ENCODE results near the gene GGN. TPM values are rescaled to one million over a fixed set of nuclear protein-coding genes. Genes with fewer than 3 reads are reported as not detected.
A peak's percentile ranks its signal among the peaks of the same experiment; 100 is the strongest.
"Not testable (repeated sequence)": the region's sequence is repeated elsewhere in the genome, so short reads cannot be mapped to it uniquely, and the experiment has no call there.

Gene GGN
- total RNA-seq, 1 donor from 2014 or later: not detected

DNA sequence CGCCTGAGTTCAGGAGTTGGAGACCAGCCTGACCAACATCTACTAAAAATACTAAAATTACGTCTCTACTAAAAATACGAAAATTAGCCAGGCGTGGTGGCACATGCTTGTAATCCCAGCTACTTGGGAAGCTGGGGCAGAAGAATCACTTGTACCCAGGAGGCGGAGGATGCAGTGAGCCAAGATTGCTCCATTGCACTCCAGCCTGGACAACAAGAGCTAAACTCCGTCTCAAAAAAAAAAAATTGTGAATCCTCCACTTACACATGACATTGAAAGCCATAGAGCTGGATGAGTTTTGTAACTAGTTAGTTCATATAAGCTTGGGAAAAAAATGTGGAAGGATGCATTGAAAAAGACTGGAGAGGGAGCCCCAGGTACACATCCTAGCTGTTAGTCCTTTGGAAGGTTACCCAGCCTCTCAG, 13.9 kb downstream of the GGN start:
- ATAC-seq (no peak), DNase-seq (no peak)
- intact Hi-C loops (cut with DNase I): no loop called here
- Histone ChIP-seq H3K27me3 (no peaks in the 10 kb centered on the region), H3K4me3 (peak overlapping the region; percentile 82), H3K36me3 (peaks cover 14% of the 10 kb centered on the region), H3K4me1 (peaks cover 16% of the 10 kb centered on the region), H3K27ac (peak overlapping the region; percentile 85), H3K9me3 (no peaks in the 10 kb centered on the region)
- TF ChIP-seq, protein P1, sequence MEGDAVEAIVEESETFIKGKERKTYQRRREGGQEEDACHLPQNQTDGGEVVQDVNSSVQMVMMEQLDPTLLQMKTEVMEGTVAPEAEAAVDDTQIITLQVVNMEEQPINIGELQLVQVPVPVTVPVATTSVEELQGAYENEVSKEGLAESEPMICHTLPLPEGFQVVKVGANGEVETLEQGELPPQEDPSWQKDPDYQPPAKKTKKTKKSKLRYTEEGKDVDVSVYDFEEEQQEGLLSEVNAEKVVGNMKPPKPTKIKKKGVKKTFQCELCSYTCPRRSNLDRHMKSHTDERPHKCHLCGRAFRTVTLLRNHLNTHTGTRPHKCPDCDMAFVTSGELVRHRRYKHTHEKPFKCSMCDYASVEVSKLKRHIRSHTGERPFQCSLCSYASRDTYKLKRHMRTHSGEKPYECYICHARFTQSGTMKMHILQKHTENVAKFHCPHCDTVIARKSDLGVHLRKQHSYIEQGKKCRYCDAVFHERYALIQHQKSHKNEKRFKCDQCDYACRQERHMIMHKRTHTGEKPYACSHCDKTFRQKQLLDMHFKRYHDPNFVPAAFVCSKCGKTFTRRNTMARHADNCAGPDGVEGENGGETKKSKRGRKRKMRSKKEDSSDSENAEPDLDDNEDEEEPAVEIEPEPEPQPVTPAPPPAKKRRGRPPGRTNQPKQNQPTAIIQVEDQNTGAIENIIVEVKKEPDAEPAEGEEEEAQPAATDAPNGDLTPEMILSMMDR (IDR thresholded peaks at IDR 0.05): no peak

DNA sequence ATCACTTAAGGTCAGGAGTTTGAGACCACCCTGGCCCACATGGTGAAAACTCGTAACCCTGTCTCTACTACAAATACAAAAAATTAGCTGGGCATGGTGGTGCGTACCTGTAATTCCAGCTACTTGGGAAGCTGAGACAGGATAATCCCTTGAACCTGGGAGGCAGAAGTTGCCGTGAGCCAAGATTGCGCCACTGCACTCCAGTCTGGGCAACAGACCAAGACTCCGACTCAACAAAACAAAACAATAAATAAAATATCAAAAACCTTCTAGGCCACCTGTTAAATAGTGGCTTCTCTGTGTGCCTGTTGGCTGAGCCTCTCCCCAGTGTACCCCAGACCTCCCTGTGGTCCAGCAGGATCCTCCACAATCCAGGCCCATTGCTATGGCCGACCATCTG, 16.8 kb downstream of the GGN start:
- Histone ChIP-seq H3K27ac (no peak overlapping the region), H3K27me3 (no peaks in the 10 kb centered on the region), H3K36me3 (no peaks in the 10 kb centered on the region), H3K4me1 (peaks cover 10% of the 10 kb centered on the region), H3K4me3 (no peak overlapping the region), H3K9me3 (no peaks in the 10 kb centered on the region)
- ATAC-seq: no peak
- DNase-seq: no peak
- intact Hi-C loops (cut with DNase I): no loop called here
- TF ChIP-seq, protein P1 (IDR thresholded peaks at IDR 0.05): no peak

DNA sequence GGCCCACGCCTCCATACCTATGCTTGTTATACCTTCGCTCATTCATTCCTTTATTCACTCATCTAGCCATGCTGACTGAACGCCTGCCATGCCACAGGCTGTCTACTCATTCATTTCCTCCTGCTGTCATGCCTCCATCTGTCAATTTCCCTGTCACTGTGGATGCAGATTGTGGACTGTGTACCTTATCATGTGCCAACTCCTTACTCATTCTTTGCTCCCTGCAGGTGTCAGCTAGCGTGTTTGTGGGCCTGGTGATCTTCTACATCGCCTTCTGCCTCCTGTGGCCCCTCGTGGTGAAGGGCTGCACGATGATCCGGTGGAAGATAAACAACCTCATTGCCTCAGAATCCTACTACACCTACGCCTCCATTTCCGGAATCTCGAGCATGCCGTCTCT, 17.5 kb downstream of the GGN start:
- no peaks in the 10 kb centered on the region for H3K27me3 ChIP-seq
- intact Hi-C loops (cut with DNase I): no loop called here
- H3K27ac ChIP-seq: no peak overlapping the region
- ATAC-seq (no peak), DNase-seq (no peak)
- H3K4me1 ChIP-seq: peaks cover 3% of the 10 kb centered on the region
- TF ChIP-seq, protein P1 (IDR thresholded peaks at IDR 0.05): no peak
- no peaks in the 10 kb centered on the region for H3K36me3 ChIP-seq
- H3K9me3 ChIP-seq: no peaks in the 10 kb centered on the region
- no peak overlapping the region for H3K4me3 ChIP-seq

DNA sequence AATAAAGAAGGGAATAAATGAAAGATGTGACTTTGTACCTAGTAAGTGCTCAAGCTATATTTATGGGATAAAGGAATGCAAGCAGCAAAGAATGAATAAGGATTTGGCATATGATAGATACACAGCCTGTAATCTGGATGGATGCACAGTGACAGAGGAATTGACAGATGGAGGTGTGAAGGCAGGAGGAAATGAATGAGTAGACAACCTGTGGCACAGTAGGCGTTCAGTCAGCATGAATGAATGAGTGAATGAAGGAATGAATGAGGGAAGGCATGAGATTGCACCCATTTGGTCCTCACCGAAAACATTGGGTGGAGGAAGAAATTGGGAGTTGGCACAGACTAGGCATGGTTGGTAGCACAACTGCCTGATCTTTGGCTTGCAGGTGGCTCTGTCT, 18.2 kb downstream of the GGN start:
- intact Hi-C loops (cut with DNase I): no loop called here

DNA sequence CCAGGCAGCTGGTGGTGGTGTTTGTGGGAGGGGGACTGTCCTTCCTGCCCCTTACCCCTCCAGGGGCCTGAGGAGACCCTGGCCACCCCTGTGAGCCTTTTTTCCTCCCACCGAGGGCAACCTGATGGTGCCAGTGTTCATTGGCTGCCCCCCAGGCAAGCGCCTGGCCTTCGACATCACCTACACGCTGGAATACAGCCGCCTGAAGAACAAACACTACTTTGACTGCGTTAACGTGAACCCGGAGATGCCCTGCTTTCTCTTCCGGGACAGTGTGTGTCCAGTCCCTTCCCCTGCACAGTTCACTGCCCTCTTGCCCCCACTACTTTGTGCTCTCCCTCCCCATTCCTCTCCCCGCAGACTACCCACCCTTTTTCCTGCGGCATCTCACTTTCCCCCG, 20.8 kb downstream of the GGN start:
- Histone ChIP-seq H3K4me3 (no peak overlapping the region), H3K4me1 (peaks cover 7% of the 10 kb centered on the region), H3K27me3 (no peaks in the 10 kb centered on the region), H3K9me3 (no peaks in the 10 kb centered on the region), H3K27ac (no peak overlapping the region), H3K36me3 (no peaks in the 10 kb centered on the region)
- TF ChIP-seq, protein P1 (IDR thresholded peaks at IDR 0.05): no peak
- DNase-seq (no peak), ATAC-seq (no peak)
- intact Hi-C loops (cut with DNase I): no loop called here

More for the DNA sequence above, 18.2 kb downstream of the GGN start:
- TF ChIP-seq, protein P1 (IDR thresholded peaks at IDR 0.05): no peak
- Histone ChIP-seq H3K9me3 (no peaks in the 10 kb centered on the region), H3K27ac (no peak overlapping the region), H3K27me3 (no peaks in the 10 kb centered on the region), H3K4me1 (no peaks in the 10 kb centered on the region), H3K36me3 (no peaks in the 10 kb centered on the region), H3K4me3 (no peak overlapping the region)
- DNase-seq: no peak
- ATAC-seq: no peak

DNA sequence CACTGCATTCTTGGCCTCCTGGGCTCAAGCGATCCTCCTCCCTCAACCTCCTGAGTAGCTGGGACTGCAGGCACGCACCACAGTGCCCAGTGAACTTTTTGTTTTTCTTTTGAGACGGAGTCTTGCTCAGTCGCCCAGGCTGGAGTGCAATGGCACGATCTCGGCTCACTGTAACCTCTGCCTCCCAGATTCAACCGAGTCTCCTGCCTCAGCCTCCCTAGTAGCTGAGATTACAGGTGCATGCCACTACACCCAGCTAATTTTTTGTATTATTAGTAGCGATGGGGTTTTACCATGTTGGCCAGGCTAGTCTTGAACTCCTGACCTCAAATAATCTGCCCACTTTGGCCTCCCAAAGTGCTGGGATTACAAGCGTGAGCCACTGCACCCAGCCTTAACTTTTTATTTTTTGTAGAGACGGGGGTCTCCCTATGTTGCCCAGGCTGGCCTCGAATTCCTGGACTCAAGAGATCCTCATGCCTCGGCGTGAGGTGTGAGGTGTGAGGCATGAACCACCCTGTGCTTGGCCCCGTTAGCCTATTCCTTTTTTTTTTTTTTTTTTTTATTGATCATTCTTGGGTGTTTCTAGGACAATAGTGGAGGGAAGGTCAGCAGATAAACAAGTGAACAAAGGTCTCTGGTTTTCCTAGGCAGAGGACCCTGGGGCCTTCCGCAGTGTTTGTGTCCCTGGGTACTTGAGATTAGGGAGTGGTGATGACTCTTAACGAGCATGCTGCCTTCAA, 24.7 kb downstream of the GGN start:
- peaks cover 11% of the 10 kb centered on the region for H3K4me1 ChIP-seq
- H3K9me3 ChIP-seq; intact Hi-C loops (cut with DNase I); H3K36me3 ChIP-seq; ATAC-seq; H3K27ac ChIP-seq; DNase-seq: not testable (repeated sequence)
- peak overlapping the region; percentile 67 for H3K4me3 ChIP-seq
- peaks cover 19% of the 10 kb centered on the region for H3K27me3 ChIP-seq
